GM12874 (cell line): ENCODE data around the gene SLC6A15.

Experiments used
- CTCF ChIP-seq: IDR thresholded peaks from 2 replicates; pipeline ENCODE4 v1.5.1; 2011; ENCODE audit warnings: low read depth, mild to moderate bottlenecking, control low read depth, low read length, moderate library complexity; ENCODE audit not compliant: insufficient read depth

Gene SLC6A15

GRCh38 chr12:84874825-84875139 is 37.8 kb downstream of the SLC6A15 start:
- no peak for TF ChIP-seq CTCF

GRCh38 chr12:84874125-84874824 is 38.3 kb downstream of the SLC6A15 start:
- TF ChIP-seq CTCF, result peak; percentile 26; the same call in 1 of the 2 replicates

GRCh38 chr12:84862186-84862585 is 50.4 kb downstream of the SLC6A15 start:
- no peak for TF ChIP-seq CTCF

GRCh38 chr12:84860718-84861117 is 51.9 kb downstream of the SLC6A15 start:
- no peak for TF ChIP-seq CTCF

GRCh38 chr12:84858796-84859195 is 53.8 kb downstream of the SLC6A15 start:
- no peak for TF ChIP-seq CTCF

- TF ChIP-seq CTCF, result no peak
Observed at GRCh38 chr12:84857525-84858208, 54.9 kb downstream of the SLC6A15 start.

- TF ChIP-seq CTCF, result no peak
Observed at GRCh38 chr12:84856156-84856900, 56.3 kb downstream of the SLC6A15 start.
